ENCODE data around the gene DLL4.

Gene DLL4

DNA sequence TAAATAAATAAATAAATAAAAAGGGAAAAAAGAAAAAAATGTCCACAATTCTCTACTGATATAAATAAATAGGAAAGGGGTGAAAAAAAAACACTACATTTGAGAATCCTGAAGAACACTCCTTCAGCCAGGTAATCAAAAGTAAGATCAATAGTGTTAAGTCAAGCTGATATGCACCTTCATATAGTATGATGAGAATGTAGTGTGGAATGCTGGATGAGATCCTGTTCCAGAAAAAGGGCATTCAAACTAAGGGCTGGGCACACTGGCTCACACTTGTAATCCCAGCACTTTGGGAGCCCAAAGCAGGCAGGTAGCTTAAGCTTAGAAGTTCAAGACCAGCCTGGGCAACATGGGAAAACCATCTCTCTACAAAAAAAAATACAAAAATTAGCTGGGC, 40.0 kb upstream of the DLL4 start:
- no peak for TF ChIP-seq FOXP2 (optimal IDR thresholded peaks at IDR 0.05; ENCODE audit: borderline replicate concordance, extremely low read depth, extremely low read length, insufficient read depth)
- no peak for TF ChIP-seq TAF1 (IDR thresholded peaks at IDR 0.05; ENCODE audit: borderline replicate concordance, insufficient read depth, low read length)
- no peak for TF ChIP-seq SIN3A (IDR thresholded peaks at IDR 0.05; ENCODE audit: borderline replicate concordance, insufficient read depth, low read length)
- TF ChIP-seq, protein P1, sequence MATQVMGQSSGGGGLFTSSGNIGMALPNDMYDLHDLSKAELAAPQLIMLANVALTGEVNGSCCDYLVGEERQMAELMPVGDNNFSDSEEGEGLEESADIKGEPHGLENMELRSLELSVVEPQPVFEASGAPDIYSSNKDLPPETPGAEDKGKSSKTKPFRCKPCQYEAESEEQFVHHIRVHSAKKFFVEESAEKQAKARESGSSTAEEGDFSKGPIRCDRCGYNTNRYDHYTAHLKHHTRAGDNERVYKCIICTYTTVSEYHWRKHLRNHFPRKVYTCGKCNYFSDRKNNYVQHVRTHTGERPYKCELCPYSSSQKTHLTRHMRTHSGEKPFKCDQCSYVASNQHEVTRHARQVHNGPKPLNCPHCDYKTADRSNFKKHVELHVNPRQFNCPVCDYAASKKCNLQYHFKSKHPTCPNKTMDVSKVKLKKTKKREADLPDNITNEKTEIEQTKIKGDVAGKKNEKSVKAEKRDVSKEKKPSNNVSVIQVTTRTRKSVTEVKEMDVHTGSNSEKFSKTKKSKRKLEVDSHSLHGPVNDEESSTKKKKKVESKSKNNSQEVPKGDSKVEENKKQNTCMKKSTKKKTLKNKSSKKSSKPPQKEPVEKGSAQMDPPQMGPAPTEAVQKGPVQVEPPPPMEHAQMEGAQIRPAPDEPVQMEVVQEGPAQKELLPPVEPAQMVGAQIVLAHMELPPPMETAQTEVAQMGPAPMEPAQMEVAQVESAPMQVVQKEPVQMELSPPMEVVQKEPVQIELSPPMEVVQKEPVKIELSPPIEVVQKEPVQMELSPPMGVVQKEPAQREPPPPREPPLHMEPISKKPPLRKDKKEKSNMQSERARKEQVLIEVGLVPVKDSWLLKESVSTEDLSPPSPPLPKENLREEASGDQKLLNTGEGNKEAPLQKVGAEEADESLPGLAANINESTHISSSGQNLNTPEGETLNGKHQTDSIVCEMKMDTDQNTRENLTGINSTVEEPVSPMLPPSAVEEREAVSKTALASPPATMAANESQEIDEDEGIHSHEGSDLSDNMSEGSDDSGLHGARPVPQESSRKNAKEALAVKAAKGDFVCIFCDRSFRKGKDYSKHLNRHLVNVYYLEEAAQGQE (IDR thresholded peaks at IDR 0.05; ENCODE audit: insufficient read depth in 1 of 2, low read depth in 2 of 2, low read length in 2 of 2): no peak
- no peak for TF ChIP-seq POLR2AphosphoS5 (IDR thresholded peaks at IDR 0.05; ENCODE audit: low read depth, low read length)

DNA sequence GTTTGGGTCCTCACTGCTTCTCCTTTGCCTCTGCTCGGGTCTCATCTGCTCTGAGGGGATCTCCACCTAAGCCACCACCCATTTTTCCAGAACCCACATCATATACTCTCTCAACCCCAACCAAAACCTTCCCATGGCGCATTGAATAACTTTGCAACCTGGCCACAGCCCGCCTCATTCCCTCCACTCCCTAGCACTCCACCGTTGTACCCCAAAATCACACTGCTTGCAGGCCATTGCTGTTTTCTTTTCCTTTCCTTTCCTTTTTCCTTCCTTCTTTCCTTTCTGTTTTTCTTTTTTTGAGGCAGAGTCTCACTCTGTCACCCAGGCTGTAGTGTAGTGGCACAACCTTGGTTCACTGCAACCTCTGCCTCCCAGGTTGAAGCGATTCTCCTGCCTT, 38.0 kb upstream of the DLL4 start:
- no peak for TF ChIP-seq TAF1 (IDR thresholded peaks at IDR 0.05; ENCODE audit: borderline replicate concordance, insufficient read depth, low read length)
- no peak for TF ChIP-seq SIN3A (IDR thresholded peaks at IDR 0.05; ENCODE audit: borderline replicate concordance, insufficient read depth, low read length)
- no peak for TF ChIP-seq FOXP2 (optimal IDR thresholded peaks at IDR 0.05; ENCODE audit: borderline replicate concordance, extremely low read depth, extremely low read length, insufficient read depth)
- TF ChIP-seq, protein P1 (IDR thresholded peaks at IDR 0.05; ENCODE audit: insufficient read depth in 1 of 2, low read depth in 2 of 2, low read length in 2 of 2): no peak
- TF ChIP-seq POLR2AphosphoS5 (IDR thresholded peaks at IDR 0.05; ENCODE audit: low read depth, low read length): no peak

DNA sequence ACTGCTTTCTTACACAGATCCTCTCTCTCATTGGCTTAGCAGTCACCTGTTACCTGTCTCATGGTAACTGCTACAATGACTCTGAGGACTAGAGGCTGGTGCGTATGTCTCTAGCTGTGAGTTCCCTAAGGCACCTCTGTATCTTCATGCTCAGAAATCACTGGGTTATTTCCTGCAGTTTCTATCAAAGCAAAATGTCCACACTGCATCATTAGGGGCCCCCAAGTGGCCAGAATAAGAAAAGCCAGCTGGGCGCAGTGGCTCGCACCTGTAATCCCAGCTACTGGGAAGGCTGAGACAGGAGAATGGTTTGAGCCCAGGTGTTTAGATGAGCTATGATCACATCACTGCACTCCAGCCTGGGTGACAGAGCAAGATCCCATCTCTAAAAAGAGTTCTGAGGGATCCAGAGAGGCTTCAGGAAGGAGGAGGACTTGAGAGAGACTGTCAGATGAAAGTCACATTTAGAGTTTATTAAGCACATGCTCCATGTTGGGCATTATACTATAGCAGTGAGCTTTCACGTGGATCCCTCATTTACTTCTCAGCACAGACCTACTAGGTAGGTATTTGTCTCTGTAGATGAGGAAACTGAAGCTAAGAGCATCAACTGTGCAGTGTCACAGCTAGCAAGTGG, 37.2 kb upstream of the DLL4 start:
- TF ChIP-seq, protein P1 (IDR thresholded peaks at IDR 0.05; ENCODE audit: insufficient read depth in 1 of 2, low read depth in 2 of 2, low read length in 2 of 2): no peak
- TF ChIP-seq POLR2AphosphoS5 (IDR thresholded peaks at IDR 0.05; ENCODE audit: low read depth, low read length) (no peak), FOXP2 (optimal IDR thresholded peaks at IDR 0.05; ENCODE audit: borderline replicate concordance, extremely low read depth, extremely low read length, insufficient read depth) (no peak), TAF1 (IDR thresholded peaks at IDR 0.05; ENCODE audit: borderline replicate concordance, insufficient read depth, low read length) (no peak), SIN3A (IDR thresholded peaks at IDR 0.05; ENCODE audit: borderline replicate concordance, insufficient read depth, low read length) (no peak)

DNA sequence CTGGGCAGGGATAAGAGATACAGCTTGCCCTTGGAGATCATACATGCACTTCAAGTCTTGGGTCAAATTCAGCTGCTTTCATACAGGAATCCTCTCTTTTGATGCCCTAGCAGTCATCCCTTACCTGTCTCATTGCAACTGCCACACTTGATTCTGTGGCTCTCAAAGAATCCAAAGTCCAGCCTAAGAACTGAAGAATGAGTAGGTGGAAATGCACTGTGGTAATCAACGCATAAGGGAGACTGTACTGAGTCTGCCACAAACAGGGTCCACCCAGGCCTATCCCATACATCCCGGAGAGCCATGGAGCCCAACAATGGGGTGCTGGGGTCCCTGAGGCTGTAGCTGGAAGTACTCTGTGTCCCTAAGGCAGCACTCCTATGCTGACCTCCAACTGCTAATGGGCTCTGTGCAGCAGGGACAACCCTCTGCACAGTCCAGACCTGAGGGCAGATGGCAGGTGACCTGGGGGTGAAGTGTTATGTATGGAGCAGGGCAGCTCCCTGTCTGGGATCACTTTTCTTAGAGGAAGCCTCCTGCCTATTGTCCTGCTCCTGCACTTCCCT, 36.6 kb upstream of the DLL4 start:
- TF ChIP-seq TAF1 (IDR thresholded peaks at IDR 0.05; ENCODE audit: borderline replicate concordance, insufficient read depth, low read length) (no peak), FOXP2 (optimal IDR thresholded peaks at IDR 0.05; ENCODE audit: borderline replicate concordance, extremely low read depth, extremely low read length, insufficient read depth) (no peak), POLR2AphosphoS5 (IDR thresholded peaks at IDR 0.05; ENCODE audit: low read depth, low read length) (no peak), SIN3A (IDR thresholded peaks at IDR 0.05; ENCODE audit: borderline replicate concordance, insufficient read depth, low read length) (no peak)
- TF ChIP-seq, protein P1 (IDR thresholded peaks at IDR 0.05; ENCODE audit: insufficient read depth in 1 of 2, low read depth in 2 of 2, low read length in 2 of 2): no peak
